ENCODE measurements around the gene RABL6. TPM values are rescaled to one million over a fixed set of nuclear protein-coding genes. Genes with fewer than 3 reads are reported as not detected.
"Not testable (repeated sequence)": the region's sequence is repeated elsewhere in the genome, so short reads cannot be mapped to it uniquely, and the experiment has no call there.

The RABL6 gene
- total RNA-seq, 1 donor, result 36.4 TPM

- Histone ChIP-seq H3K9me3 (ENCODE audit: low read depth, low read length) (no peaks in the 10 kb centered on the region), H3K27me3 (ENCODE audit: insufficient read depth, low read length) (no peaks in the 10 kb centered on the region), H3K4me1 (ENCODE audit: insufficient read depth, low read length) (no peaks in the 10 kb centered on the region), H3K4me3 (ENCODE audit: low read length) (no peak overlapping the region)
Observed at GRCh38 chr9:136829981-136830885, 22.5 kb downstream of the RABL6 start.

DNA sequence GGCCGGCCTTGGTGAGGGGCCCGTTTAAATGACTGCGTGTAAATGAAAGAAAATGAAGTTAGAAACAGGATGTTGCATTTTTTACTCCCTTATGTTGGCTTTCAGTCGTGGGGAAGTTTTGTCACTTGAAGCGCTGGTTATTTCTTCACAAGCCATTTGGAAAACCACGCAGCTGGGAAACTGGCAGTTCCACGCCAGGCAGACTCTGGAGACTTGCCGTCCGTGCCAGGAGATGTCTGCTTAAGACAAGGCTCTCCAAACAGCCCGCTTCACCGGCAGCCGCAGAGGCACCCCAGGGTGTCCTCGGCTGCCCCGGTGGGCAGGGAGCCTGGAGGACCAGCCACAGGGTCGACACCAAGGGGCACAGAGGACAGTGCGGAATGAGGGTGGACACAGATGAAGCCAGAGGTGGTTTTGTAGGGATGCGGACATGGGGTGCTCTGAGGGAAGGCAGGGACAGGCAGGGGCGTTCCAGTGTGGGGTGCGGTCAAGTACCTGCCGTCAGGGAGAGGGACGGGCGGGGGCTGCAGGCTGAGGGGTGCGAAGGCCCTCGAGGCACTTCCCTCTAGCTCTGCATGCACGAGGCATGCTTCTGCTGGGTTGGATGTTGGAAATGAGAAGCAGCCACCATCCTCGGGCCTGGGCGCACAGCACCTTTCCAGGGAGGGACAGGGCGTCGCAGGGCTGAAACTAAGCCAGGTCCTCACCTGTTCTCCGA is 23.4 kb downstream of the RABL6 start:
- Histone ChIP-seq H3K4me3 (ENCODE audit: low read length) (no peak overlapping the region), H3K9me3 (ENCODE audit: low read depth, low read length) (no peaks in the 10 kb centered on the region), H3K27me3 (ENCODE audit: insufficient read depth, low read length) (no peaks in the 10 kb centered on the region), H3K4me1 (ENCODE audit: insufficient read depth, low read length) (no peaks in the 10 kb centered on the region)

DNA sequence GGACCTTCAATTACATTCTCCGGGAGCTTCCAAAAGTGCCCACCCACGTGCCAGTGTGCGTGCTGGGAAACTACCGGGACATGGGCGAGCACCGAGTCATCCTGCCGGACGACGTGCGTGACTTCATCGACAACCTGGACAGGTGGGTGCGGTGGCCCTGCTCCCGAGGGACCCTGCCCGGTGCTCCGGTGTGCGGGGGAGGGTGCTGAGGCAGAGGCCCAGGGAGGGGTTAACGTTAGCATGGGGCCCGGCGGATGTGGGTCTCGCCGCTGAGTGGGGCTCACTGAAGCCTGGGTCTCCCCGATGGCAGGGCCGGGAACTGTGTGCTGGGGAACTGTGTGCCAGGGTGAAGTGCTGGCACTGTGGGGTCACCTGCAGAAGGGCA is 24.0 kb downstream of the RABL6 start:
- H3K4me3 ChIP-seq (ENCODE audit: low read length), result no peak overlapping the region
- no peaks in the 10 kb centered on the region for H3K4me1 ChIP-seq (ENCODE audit: insufficient read depth, low read length)
- H3K9me3 ChIP-seq (ENCODE audit: low read depth, low read length), result no peaks in the 10 kb centered on the region
- H3K27me3 ChIP-seq (ENCODE audit: insufficient read depth, low read length), result no peaks in the 10 kb centered on the region

GRCh38 chr9:136832581-136832980 is 24.8 kb downstream of the RABL6 start:
- Histone ChIP-seq H3K9me3 (ENCODE audit: low read depth, low read length) (no peaks in the 10 kb centered on the region), H3K4me3 (ENCODE audit: low read length) (no peak overlapping the region), H3K4me1 (ENCODE audit: insufficient read depth, low read length) (no peaks in the 10 kb centered on the region), H3K27me3 (ENCODE audit: insufficient read depth, low read length) (no peaks in the 10 kb centered on the region)

DNA sequence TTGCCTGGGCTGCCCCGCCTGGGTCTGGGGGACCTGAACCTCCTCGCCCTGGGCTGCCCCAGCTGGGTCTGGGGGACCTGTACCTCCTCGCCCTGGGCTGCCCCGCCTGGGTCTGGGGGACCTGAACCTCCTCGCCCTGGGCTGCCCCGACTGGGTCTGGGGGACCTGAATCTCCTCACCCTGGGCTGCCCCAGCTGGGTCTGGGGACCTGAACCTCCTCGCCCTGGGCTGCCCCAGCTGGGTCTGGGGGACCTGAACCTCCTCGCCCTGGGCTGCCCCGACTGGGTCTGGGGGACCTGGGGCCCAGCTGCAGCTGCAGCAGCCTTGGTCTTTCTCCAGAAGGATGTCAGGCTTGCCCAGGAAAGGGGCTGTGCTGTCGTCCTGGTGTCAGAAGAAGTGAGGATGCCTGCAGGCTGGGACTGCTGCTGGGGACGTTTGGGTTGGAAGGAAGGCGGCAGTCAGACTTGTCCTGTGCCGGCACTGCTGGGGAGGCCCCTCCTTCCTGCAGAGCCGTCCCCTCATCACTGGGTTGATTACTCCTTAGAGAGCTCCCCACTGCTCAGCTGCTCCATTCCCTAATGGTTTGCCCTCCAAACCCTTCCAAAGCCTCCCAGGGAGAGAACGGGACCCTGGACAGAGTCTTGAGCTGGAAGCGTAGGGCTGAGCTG is 25.8 kb downstream of the RABL6 start:
- H3K4me3 ChIP-seq (ENCODE audit: low read length); H3K4me1 ChIP-seq (ENCODE audit: insufficient read depth, low read length); H3K9me3 ChIP-seq (ENCODE audit: low read depth, low read length); H3K27me3 ChIP-seq (ENCODE audit: insufficient read depth, low read length): not testable (repeated sequence)

- no peaks in the 10 kb centered on the region for H3K27me3 ChIP-seq (ENCODE audit: insufficient read depth, low read length)
- H3K4me3 ChIP-seq (ENCODE audit: low read length), result no peak overlapping the region
- no peaks in the 10 kb centered on the region for H3K9me3 ChIP-seq (ENCODE audit: low read depth, low read length)
- H3K4me1 ChIP-seq (ENCODE audit: insufficient read depth, low read length), result no peaks in the 10 kb centered on the region
Observed at GRCh38 chr9:136835162-136835931, 27.6 kb downstream of the RABL6 start.

- Histone ChIP-seq H3K4me3 (ENCODE audit: low read length) (no peak overlapping the region), H3K9me3 (ENCODE audit: low read depth, low read length) (no peaks in the 10 kb centered on the region)
Observed at GRCh38 chr9:136835932-136836904, 28.5 kb downstream of the RABL6 start.

DNA sequence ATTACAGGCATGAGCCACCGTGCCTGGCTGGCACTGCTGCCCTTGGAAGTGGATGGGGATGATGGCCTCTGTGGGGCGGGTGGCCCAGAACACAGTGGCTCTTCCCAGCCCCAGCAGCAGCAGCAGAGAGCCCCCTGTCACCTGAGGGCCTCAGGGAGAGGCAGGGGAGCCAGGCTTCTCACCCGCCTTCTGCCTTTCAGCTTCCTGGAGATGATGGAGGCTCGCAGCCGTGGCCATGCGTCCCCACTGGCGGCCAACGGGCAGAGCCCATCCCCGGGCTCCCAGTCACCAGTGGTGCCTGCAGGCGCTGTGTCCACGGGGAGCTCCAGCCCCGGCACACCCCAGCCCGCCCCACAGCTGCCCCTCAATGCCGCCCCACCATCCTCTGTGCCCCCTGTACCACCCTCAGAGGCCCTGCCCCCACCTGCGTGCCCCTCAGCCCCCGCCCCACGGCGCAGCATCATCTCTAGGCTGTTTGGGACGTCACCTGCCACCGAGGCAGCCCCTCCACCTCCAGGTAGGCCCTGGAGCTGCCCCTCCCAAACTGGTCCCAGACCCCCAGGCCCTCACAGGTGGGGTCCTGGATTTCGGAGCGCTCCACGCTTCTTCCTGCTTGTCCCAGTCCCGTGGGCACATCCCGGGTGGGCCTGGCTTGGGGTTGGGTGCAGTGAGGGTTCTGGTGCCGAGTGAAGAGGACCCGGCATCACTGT is 29.6 kb downstream of the RABL6 start:
- no peak overlapping the region for H3K4me3 ChIP-seq (ENCODE audit: low read length)
- H3K9me3 ChIP-seq (ENCODE audit: low read depth, low read length), result no peaks in the 10 kb centered on the region
- H3K4me1 ChIP-seq (ENCODE audit: insufficient read depth, low read length), result peaks cover 9% of the 10 kb centered on the region
- no peaks in the 10 kb centered on the region for H3K27me3 ChIP-seq (ENCODE audit: insufficient read depth, low read length)

More at GRCh38 chr9:136835932-136836904, 28.5 kb downstream of the RABL6 start:
- H3K27me3 ChIP-seq (ENCODE audit: insufficient read depth, low read length), result no peaks in the 10 kb centered on the region
- no peaks in the 10 kb centered on the region for H3K4me1 ChIP-seq (ENCODE audit: insufficient read depth, low read length)

DNA sequence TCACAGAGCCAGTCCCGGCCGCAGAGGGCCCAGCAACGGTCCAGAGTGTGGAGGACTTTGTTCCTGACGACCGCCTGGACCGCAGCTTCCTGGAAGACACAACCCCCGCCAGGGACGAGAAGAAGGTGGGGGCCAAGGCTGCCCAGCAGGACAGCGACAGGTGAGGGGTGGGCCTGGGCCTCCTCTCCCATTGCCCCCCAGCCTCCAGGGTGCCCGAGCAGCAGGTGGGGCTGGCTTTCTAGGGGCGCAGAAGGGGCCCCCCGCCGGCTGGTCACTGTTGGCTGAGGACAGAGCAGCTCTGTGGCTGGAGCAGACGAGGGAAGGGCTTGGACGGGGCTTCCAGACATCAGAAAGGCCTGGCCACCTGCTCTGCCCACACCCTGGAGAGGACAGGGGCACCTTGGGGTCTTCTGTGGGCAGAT is 30.1 kb downstream of the RABL6 start:
- not testable (repeated sequence) for H3K4me3 ChIP-seq (ENCODE audit: low read length); H3K9me3 ChIP-seq (ENCODE audit: low read depth, low read length); H3K27me3 ChIP-seq (ENCODE audit: insufficient read depth, low read length)
- H3K4me1 ChIP-seq (ENCODE audit: insufficient read depth, low read length), result peaks cover 13% of the 10 kb centered on the region

DNA sequence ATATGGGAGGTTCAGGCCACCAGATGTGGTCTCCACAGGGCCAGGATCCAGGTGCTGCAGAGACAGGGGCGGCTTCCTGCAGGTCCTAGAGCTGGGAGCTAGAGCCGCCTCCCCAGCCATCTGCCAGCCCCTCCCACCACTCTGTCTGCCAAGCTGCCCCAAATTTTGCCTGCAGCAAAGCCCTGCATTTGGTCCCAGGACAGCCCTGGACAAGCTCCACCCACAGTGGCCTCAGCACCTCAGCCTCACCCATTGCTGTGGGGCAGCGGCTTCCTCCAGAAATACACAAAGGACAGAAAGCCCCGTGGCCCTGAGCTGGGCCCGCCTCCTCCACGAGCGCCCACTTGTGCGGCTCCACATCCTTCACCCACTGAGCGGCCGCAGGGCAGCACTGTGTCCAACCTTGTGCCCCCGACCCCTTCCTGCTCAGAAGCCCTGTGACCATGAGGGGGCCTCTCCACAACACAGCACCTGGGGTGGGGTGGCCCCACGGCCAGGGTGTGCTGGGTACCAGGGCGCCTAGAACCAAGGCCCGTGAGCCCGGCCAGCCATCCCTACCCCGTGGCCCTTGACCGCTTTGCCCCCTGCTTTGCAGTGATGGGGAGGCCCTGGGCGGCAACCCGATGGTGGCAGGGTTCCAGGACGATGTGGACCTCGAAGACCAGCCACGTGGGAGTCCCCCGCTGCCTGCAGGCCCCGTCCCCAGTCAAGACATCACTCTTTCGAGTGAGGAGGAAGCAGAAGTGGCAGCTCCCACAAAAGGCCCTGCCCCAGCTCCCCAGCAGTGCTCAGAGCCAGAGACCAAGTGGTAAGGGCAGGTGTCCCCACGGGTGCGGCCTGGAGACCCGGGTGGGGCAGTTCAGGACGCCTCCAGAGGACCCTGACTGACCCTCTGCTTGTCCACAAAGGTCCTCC is 30.8 kb downstream of the RABL6 start:
- Histone ChIP-seq H3K9me3 (ENCODE audit: low read depth, low read length) (no peaks in the 10 kb centered on the region), H3K4me1 (ENCODE audit: insufficient read depth, low read length) (peaks cover 19% of the 10 kb centered on the region), H3K4me3 (ENCODE audit: low read length) (no peak overlapping the region), H3K27me3 (ENCODE audit: insufficient read depth, low read length) (no peaks in the 10 kb centered on the region)

- Histone ChIP-seq H3K4me1 (ENCODE audit: insufficient read depth, low read length) (peaks cover 25% of the 10 kb centered on the region), H3K4me3 (ENCODE audit: low read length) (no peak overlapping the region), H3K27me3 (ENCODE audit: insufficient read depth, low read length) (peaks cover 4% of the 10 kb centered on the region), H3K9me3 (ENCODE audit: low read depth, low read length) (no peaks in the 10 kb centered on the region)
Observed at GRCh38 chr9:136839229-136840139, 31.7 kb downstream of the RABL6 start.
